HCT116 (cell line): Measurements from ENCODE around the gene DHCR24. TPM values are rescaled to one million over a fixed set of nuclear protein-coding genes. Genes with fewer than 3 reads are reported as not detected.

Source experiments
- ATAC-seq: fragments of 200-7000 bp; cut with Tn5 transposase; 2 replicates; pipeline ENCODE4 v1.9.1; 2020; ENCODE audit warnings: mild to moderate bottlenecking, moderate library complexity
- BruUV-seq: library from RNA; stranded (reverse); fragments of 400-500 nt; replicated peaks from 2 replicates; lab custom pipeline; 2021; lab: Mats Ljungman, UMichigan
- CTCF ChIA-PET: fragments of 300-600 bp; sonication (Branson Sonifier 250); formaldehyde crosslinking; loops from one replicate; lab custom pipeline; 2021; ENCODE audit warnings: antibody characterized with exemption; lab: Charles Lee
- POLR2A ChIA-PET: fragments of 300-600, 350-600 bp; sonication (Branson Sonifier 250); formaldehyde crosslinking; loops from one replicate; lab custom pipeline; 2021; ENCODE audit warnings: antibody characterized with exemption; lab: Charles Lee
- RAD21 ChIA-PET, 2 experiments: fragments of 300-600 bp; sonication (Branson Sonifier 250); formaldehyde crosslinking; loops; one replicate each; lab custom pipeline; 2023; ENCODE audit warnings: low total read pairs in 2 of 2; ENCODE audit not compliant: uncharacterized antibody in 2 of 2, unreplicated experiment in 2 of 2, low non-redundant PET in 1 of 2; lab: Charles Lee
- DNase-seq: peaks from one replicate; pipeline ENCODE4 v3.0.0-alpha.2; 2010; ENCODE audit warnings: low read depth, low spot score
- H2AFZ ChIP-seq: fragments of 200-600 bp; shearing (Covaris generic), sonication (generic); 2 replicates; pipeline ENCODE4 v1.6.1; 2017; ENCODE audit warnings: low read depth, mixed run types, mixed read lengths, antibody characterized with exemption, low read length; ENCODE audit not compliant: poor library complexity, severe bottlenecking
- H3K27ac ChIP-seq: 2 replicates; pipeline ENCODE4 v1.5.1; 2012; ENCODE audit warnings: low read depth, low read length
- H3K27me3 ChIP-seq: fragments of 200-600 bp; sonication (generic); 2 replicates; pipeline ENCODE4 v1.6.1; 2016; ENCODE audit warnings: mixed run types, low read length, mixed read lengths; ENCODE audit not compliant: insufficient read depth
- H3K36me3 ChIP-seq, 2 experiments: fragments of 200-500 bp in 1 of 2; fragments of 200-600 bp in 1 of 2; sonication (Bioruptor generic) in 1 of 2; sonication (generic) in 1 of 2; 2 replicates each; pipeline versions ENCODE4 v1.5.1 to v1.6.1; 2014 to 2016; ENCODE audit warnings: low read length in 2 of 2, inconsistent platforms in 1 of 2, mixed read lengths in 1 of 2, mixed run types in 1 of 2; ENCODE audit not compliant: insufficient read depth in 2 of 2, control insufficient read depth in 1 of 2
- H3K4me1 ChIP-seq, 2 experiments: fragments of 200-600 bp in 1 of 2; sonication (generic) in 1 of 2; 2 replicates each; pipeline versions ENCODE4 v1.5.1 to v1.6.1; 2012 to 2017; ENCODE audit warnings: low read length in 2 of 2, inconsistent platforms in 1 of 2, mild to moderate bottlenecking in 1 of 2, mixed read lengths in 1 of 2, mixed run types in 1 of 2, moderate library complexity in 1 of 2; ENCODE audit not compliant: insufficient read depth in 2 of 2, control insufficient read depth in 1 of 2
- H3K4me2 ChIP-seq: fragments of 200-600 bp; sonication (generic); 2 replicates; pipeline ENCODE4 v1.6.1; 2017; ENCODE audit warnings: mixed run types, low read length, mixed read lengths
- H3K4me3 ChIP-seq, 2 experiments: fragments of 200-600 bp in 1 of 2; sonication (generic) in 1 of 2; replicated peaks in 1 of 2; 2 replicates each; pipeline ENCODE4 v1.5.1; 2011 to 2016; ENCODE audit warnings: low read length in 2 of 2, control low read depth in 1 of 2, low read depth in 1 of 2, mild to moderate bottlenecking in 1 of 2, mixed read lengths in 1 of 2, mixed run types in 1 of 2
- H3K79me2 ChIP-seq: fragments of 200-600 bp; sonication (generic); 2 replicates; pipeline ENCODE4 v1.6.1; 2017; ENCODE audit warnings: mild to moderate bottlenecking, mixed run types, low read length, moderate library complexity, mixed read lengths; ENCODE audit not compliant: insufficient read depth
- H3K9ac ChIP-seq: fragments of 200-600 bp; sonication (generic); 2 replicates; pipeline ENCODE4 v1.6.1; 2016; ENCODE audit warnings: low read length, mixed read lengths
- H3K9me2 ChIP-seq: fragments of 200-600 bp; sonication (generic), shearing (Covaris generic); 2 replicates; pipeline ENCODE4 v1.6.1; 2017; ENCODE audit warnings: mixed run types, mild to moderate bottlenecking, moderate library complexity; ENCODE audit not compliant: insufficient read depth
- H3K9me3 ChIP-seq, 2 experiments: fragments of 200-500 bp in 1 of 2; fragments of 200-600 bp in 1 of 2; sonication (Bioruptor generic) in 1 of 2; sonication (generic) in 1 of 2; 2 replicates each; pipeline ENCODE4 v1.6.1; 2014 to 2017; ENCODE audit warnings: low read length in 2 of 2, mixed read lengths in 2 of 2, inconsistent platforms in 1 of 2, low read depth in 1 of 2, mild to moderate bottlenecking in 1 of 2, mixed run types in 1 of 2, moderate library complexity in 1 of 2; ENCODE audit not compliant: control insufficient read depth in 1 of 2, insufficient read depth in 1 of 2
- H4K20me1 ChIP-seq: fragments of 200-600 bp; sonication (generic), shearing (Covaris generic); 2 replicates; pipeline ENCODE4 v1.6.1; 2017; ENCODE audit warnings: mixed run types, mild to moderate bottlenecking, moderate library complexity; ENCODE audit not compliant: insufficient read depth
- ATF3 ChIP-seq: IDR thresholded peaks from 2 replicates; pipeline ENCODE4 v1.6.1; 2012
- CBX3 ChIP-seq: IDR thresholded peaks from 2 replicates; pipeline ENCODE4 v1.6.1; 2012; ENCODE audit warnings: low read depth
- CEBPB ChIP-seq: IDR thresholded peaks from 2 replicates; pipeline ENCODE4 v1.6.1; 2012; ENCODE audit warnings: low read depth
- CTCF ChIP-seq, 3 experiments: fragments of 200-600 bp in 1 of 3; sonication (generic) in 1 of 3; IDR thresholded peaks in 2 of 3; conservative IDR thresholded peaks in 1 of 3; 2 replicates each; pipeline ENCODE4 v1.5.1; 2012 to 2017; ENCODE audit warnings: low read depth in 2 of 3, low read length in 2 of 3, antibody characterized with exemption in 1 of 3, borderline replicate concordance in 1 of 3, control low read depth in 1 of 3, mild to moderate bottlenecking in 1 of 3, mixed read lengths in 1 of 3, mixed run types in 1 of 3, moderate library complexity in 1 of 3; ENCODE audit not compliant: insufficient read depth in 1 of 3
- EGR1 ChIP-seq: IDR thresholded peaks from 2 replicates; pipeline ENCODE4 v1.6.1; 2012; ENCODE audit warnings: low read depth
- ELF1 ChIP-seq: IDR thresholded peaks from 2 replicates; pipeline ENCODE4 v1.6.1; 2012; ENCODE audit warnings: low read depth, borderline replicate concordance
- EZH2phosphoT487 ChIP-seq: fragments of 200-600 bp; IDR thresholded peaks from 2 replicates; pipeline ENCODE4 v1.6.1; 2018; ENCODE audit warnings: antibody characterized with exemption, borderline replicate concordance
- JUND ChIP-seq: IDR thresholded peaks from 2 replicates; pipeline ENCODE4 v1.6.1; 2012
- MAX ChIP-seq: IDR thresholded peaks from 2 replicates; pipeline ENCODE4 v1.6.1; 2012
- POLR2AphosphoS5 ChIP-seq: IDR thresholded peaks from 2 replicates; pipeline ENCODE4 v1.6.1; 2011; ENCODE audit warnings: mild to moderate bottlenecking, low read depth, low read length, moderate library complexity
- RAD21 ChIP-seq: IDR thresholded peaks from 2 replicates; pipeline ENCODE4 v1.6.1; 2012; ENCODE audit warnings: low read depth, mild to moderate bottlenecking
- REST ChIP-seq: IDR thresholded peaks from 2 replicates; pipeline ENCODE4 v1.6.1; 2012; ENCODE audit warnings: low read depth
- SRF ChIP-seq: IDR thresholded peaks from 2 replicates; pipeline ENCODE4 v1.6.1; 2012; ENCODE audit warnings: low read depth
- TCF7L2 ChIP-seq: IDR thresholded peaks from 2 replicates; pipeline ENCODE4 v1.7.0; 2011; ENCODE audit warnings: borderline replicate concordance, inconsistent platforms; ENCODE audit not compliant: insufficient read depth, insufficient read length; ENCODE audit errors: extremely low read depth
- ZBTB33 ChIP-seq: IDR thresholded peaks from 2 replicates; pipeline ENCODE4 v1.6.1; 2011; ENCODE audit warnings: mild to moderate bottlenecking, low read length, moderate library complexity; ENCODE audit not compliant: insufficient replicate concordance; ENCODE audit errors: extremely low read depth
- ZFX ChIP-seq: fragments of 450-650 bp; IDR thresholded peaks from 2 replicates; pipeline ENCODE4 v1.6.1; 2017
- intact Hi-C: fragments of 100-400 bp; cut with micrococcal nuclease; formaldehyde crosslinking; loops from 2 replicates; pipeline ENCODE4 v1.10.0; 2022
- total RNA-seq: library from RNA; stranded (reverse); gene quantifications from one replicate; pipeline ENCODE4 v1.2.1, GENCODE V29; 2021; ENCODE audit not compliant: unreplicated experiment

Gene DHCR24
- total RNA-seq, 1 experiment from 2014 or later, result 132 TPM

- no peaks in the 10 kb centered on the region for H3K9me2 ChIP-seq
- H4K20me1 ChIP-seq, result no peaks in the 10 kb centered on the region
- no peak overlapping the region for H2AFZ ChIP-seq
- TF ChIP-seq CEBPB, result no peak
- TF ChIP-seq ZBTB33, result no peak
- TF ChIP-seq REST, result no peak
- no peak for TF ChIP-seq POLR2AphosphoS5
- no peak for TF ChIP-seq JUND
- TF ChIP-seq EGR1, result no peak
- no peak for TF ChIP-seq CBX3
- peak; percentile 25 to 45 (median 36); a peak in 5 of 6 replicates for TF ChIP-seq CTCF (IDR thresholded peaks at IDR 0.05 in 2 of 3, conservative IDR thresholded peaks at IDR 0.05 in 1 of 3; ENCODE audit: borderline replicate concordance in 1 of 3, insufficient read depth in 1 of 3, low read depth in 2 of 3, low read length in 2 of 3)
- no peak for TF ChIP-seq ATF3
- no peak for TF ChIP-seq ELF1
- no peak for TF ChIP-seq ZFX
- peak; percentile 24; the same call in 1 of the 2 replicates for TF ChIP-seq RAD21
- TF ChIP-seq MAX, result no peak
- no peak for TF ChIP-seq SRF
- no peak for TF ChIP-seq EZH2phosphoT487
- no peak for TF ChIP-seq TCF7L2
- TF ChIP-seq, all 23 proteins: peak for 2
- no peak overlapping the region for H3K27ac ChIP-seq
- intact Hi-C loops, result loop anchor here (5.0 to 10.0 kb wide), 2 partner anchors 41 to 216 kb away; no protein-coding TSS in a partner anchor
- peak overlapping the region; percentile 12; the same call in 1 of the 2 replicates for H3K4me2 ChIP-seq
- peaks cover 7 to 45% of the 10 kb centered on the region in 2 experiments for H3K4me1 ChIP-seq
- H3K27me3 ChIP-seq, result no peaks in the 10 kb centered on the region
- no peaks in the 10 kb centered on the region for H3K79me2 ChIP-seq
- no peak overlapping the region for H3K9ac ChIP-seq
- BruUV-seq, result no TSS peak
- no peak for ATAC-seq
- RAD21 ChIA-PET, result no interaction called here
- POLR2A ChIA-PET, result no interaction called here
- no peak overlapping the region for H3K4me3 ChIP-seq
- DNase-seq, result no peak
- no peaks in the 10 kb centered on the region for H3K36me3 ChIP-seq
- CTCF ChIA-PET, result interaction anchor here (2.0 kb wide), 1 partner anchor 213 kb away, joined by 6 read pairs; no protein-coding TSS in a partner anchor
- no peaks in the 10 kb centered on the region for H3K9me3 ChIP-seq
Measured at GRCh38 chr1:54808443-54809207, 78.4 kb downstream of the DHCR24 start.
